H1 (cell line): ENCODE data around the gene SPEF2. TPM values are rescaled to one million over a fixed set of nuclear protein-coding genes. Genes with fewer than 3 reads are reported as not detected.

ENCODE experiments used
- ATF3 ChIP-seq: IDR thresholded peaks from 2 replicates; pipeline ENCODE4 v1.6.1; 2011; ENCODE audit warnings: low read depth, mild to moderate bottlenecking, low read length; ENCODE audit not compliant: insufficient read depth
- CEBPB ChIP-seq: IDR thresholded peaks from 2 replicates; pipeline ENCODE4 v1.6.1; 2012; ENCODE audit warnings: low read depth, low read length
- EZH2 ChIP-seq: fragments of 200-600 bp; sonication (generic); IDR thresholded peaks from 2 replicates; pipeline ENCODE4 v1.7.1; 2012; ENCODE audit warnings: low read depth, mild to moderate bottlenecking, moderate library complexity, low read length, inconsistent platforms; ENCODE audit not compliant: severe bottlenecking
- HDAC2 ChIP-seq, 2 experiments: fragments of 300-600 bp in 1 of 2; sonication (generic) in 1 of 2; IDR thresholded peaks; 2 replicates each; pipeline ENCODE4 v1.6.1; 2011 to 2012; ENCODE audit warnings: low read depth in 2 of 2, low read length in 2 of 2, mild to moderate bottlenecking in 2 of 2, moderate library complexity in 2 of 2, borderline replicate concordance in 1 of 2, inconsistent platforms in 1 of 2
- POLR2A ChIP-seq, 2 experiments: IDR thresholded peaks; 1 replicate in 1 of 2; 2 replicates in 1 of 2; pipeline ENCODE4 v1.6.1; 2011; ENCODE audit warnings: low read depth in 2 of 2, low read length in 2 of 2, mild to moderate bottlenecking in 2 of 2; ENCODE audit errors: control extremely low read depth in 1 of 2
- RAD21 ChIP-seq, 2 experiments: IDR thresholded peaks in 1 of 2; conservative IDR thresholded peaks in 1 of 2; 2 replicates each; pipeline ENCODE4 v1.6.1; 2011; ENCODE audit warnings: low read depth in 2 of 2, low read length in 2 of 2, improper control_type of control experiment in 1 of 2, inconsistent platforms in 1 of 2, mild to moderate bottlenecking in 1 of 2, moderate library complexity in 1 of 2
- polyA plus RNA-seq, 7 experiments: library from polyadenylated mRNA; depleted of rRNA in 3 of 7; stranded (reverse) in 5 of 7; unstranded in 2 of 7; fragments of >200 nt in 5 of 7; fragments of 200-250 nt in 2 of 7; gene quantifications; 1 replicate in 5 of 7; 2 replicates in 1 of 7; 4 replicates in 1 of 7; pipeline versions ENCODE4 v1.2.1 to v1.2.3, GENCODE V29; 2011 to 2013; ENCODE audit warnings: missing spikeins in 2 of 7, mixed read lengths in 2 of 7
- total RNA-seq: library from RNA; stranded (reverse); fragmentation: NEBNext Ultra II Directional; extraction: Animal tissue kit (Norgen Biotek cat#: 25700); gene quantifications from 2 replicates; pipeline ENCODE4 v1.2.1, GENCODE V29; 2021

SPEF2 gene
- total and polyA plus RNA-seq, 2 of the 8 experiments (the other 6 are each of a cell fraction or from before 2014, with no cell fraction given) = 0.14 to 0.73 TPM

- TF ChIP-seq HDAC2 (IDR thresholded peaks at IDR 0.05; ENCODE audit: borderline replicate concordance in 1 of 2, low read depth in 2 of 2, low read length in 2 of 2) (no peak), RAD21 (IDR thresholded peaks at IDR 0.05 in 1 of 2, conservative IDR thresholded peaks at IDR 0.05 in 1 of 2; ENCODE audit: low read depth in 2 of 2, low read length in 2 of 2) (no peak), POLR2A (IDR thresholded peaks at IDR 0.05; ENCODE audit: control extremely low read depth in 1 of 2, low read depth in 2 of 2, low read length in 2 of 2) (no peak), CEBPB (no peak), ATF3 (no peak), EZH2 (no peak)
These were observed 128.0 kb downstream of the SPEF2 start (continued) for GRCh38 chr5:35745660-35746059.
